Prostate gland (tissue), 2 donors: ENCODE data around the gene RAET1E. TPM values are rescaled to one million over a fixed set of nuclear protein-coding genes. Genes with fewer than 3 reads are reported as not detected.
"Not testable (repeated sequence)": the region's sequence is repeated elsewhere in the genome, so short reads cannot be mapped to it uniquely, and the experiment has no call there.

Source experiments
- DNase-seq: peaks from one replicate; pipeline ENCODE4 v3.0.0-alpha.2; 2019; ENCODE audit warnings: low spot score
- H3K27ac ChIP-seq, 2 donors: fragments of 200-600 bp; sonication (generic); 2 replicates each; pipeline ENCODE4 v1.5.1; 2017 to 2019
- H3K27me3 ChIP-seq: fragments of 200-600 bp; sonication (generic); replicated peaks from 2 replicates; pipeline ENCODE4 v1.5.1; 2019; ENCODE audit not compliant: insufficient read depth
- H3K36me3 ChIP-seq, 2 donors: fragments of 200-600 bp; sonication (generic); 1 replicate in 1 of 2; 2 replicates in 1 of 2; pipeline versions ENCODE4 v1.5.1 to v1.8.1; 2017 to 2019
- H3K4me1 ChIP-seq: fragments of 200-600 bp; sonication (generic); replicated peaks from 2 replicates; pipeline ENCODE4 v1.5.1; 2019
- H3K4me3 ChIP-seq, 2 donors: fragments of 200-600 bp; sonication (generic); 2 replicates each; pipeline ENCODE4 v1.5.1; 2017 to 2019
- H3K9me3 ChIP-seq: fragments of 200-600 bp; sonication (generic); 2 replicates; pipeline ENCODE4 v1.5.1; 2017
- POLR2A ChIP-seq: fragments of 450-650 bp; IDR thresholded peaks from one replicate; pipeline ENCODE4 v1.6.1; 2016; ENCODE audit warnings: antibody characterized with exemption, mild to moderate bottlenecking
- POLR2AphosphoS5 ChIP-seq: sonication (generic); formaldehyde crosslinking; IDR thresholded peaks from one replicate; pipeline ENCODE4 v1.6.1; 2017; ENCODE audit warnings: antibody characterized with exemption
- WGBS: methylation state at CpG from one replicate; pipeline ENCODE4 v1.1.5; 2018; 5-methylcytosine and 5-hydroxymethylcytosine counted together
- intact Hi-C: fragments of 100-400 bp; cut with DNase I; formaldehyde crosslinking; loops from one replicate; pipeline ENCODE4 v1.14.2; 2022
- total RNA-seq, 2 donors: library from RNA; depleted of rRNA; stranded (reverse); fragments of >200 nt; gene quantifications; one replicate each; pipeline ENCODE4 v1.1.0, GENCODE V29; 2016
- TF ChIP-seq, protein P1 (sequence below), 4 experiments: fragments of 200-600 bp in 2 of 4; fragments of 450-650 bp in 2 of 4; sonication (generic) in 2 of 4; IDR thresholded peaks; 1 replicate in 3 of 4; 2 replicates in 1 of 4; pipeline ENCODE4 v1.5.1; 2016 to 2019; ENCODE audit warnings: antibody characterized with exemption in 4 of 4, mild to moderate bottlenecking in 2 of 4, moderate library complexity in 2 of 4

Gene RAET1E
- total RNA-seq, 2 donors from 2014 or later: 0.23 to 0.77 TPM

DNA sequence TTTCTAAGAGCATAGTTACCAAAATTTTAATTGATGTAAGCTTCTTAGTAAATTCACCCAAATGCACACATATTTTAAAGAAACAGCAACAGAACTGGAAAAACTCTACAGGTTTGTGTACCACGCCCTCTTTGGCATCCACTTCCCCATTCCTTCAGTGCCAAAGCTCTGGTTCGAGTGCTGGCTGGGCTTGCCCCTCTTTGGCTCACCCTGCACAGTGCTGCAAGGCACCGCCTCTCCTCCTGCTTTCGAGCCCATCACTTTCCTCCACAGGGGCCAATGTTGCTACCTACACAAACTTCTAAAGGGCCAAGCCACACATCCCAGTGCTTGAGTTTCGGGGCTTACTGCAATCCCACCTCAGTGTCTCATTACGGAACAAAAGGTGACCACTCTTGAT, 43.4 kb downstream of the RAET1E start:
- Histone ChIP-seq H3K4me3 (no peak overlapping the region), H3K9me3 (no peaks in the 10 kb centered on the region), H3K4me1 (peaks cover 13% of the 10 kb centered on the region), H3K27me3 (no peaks in the 10 kb centered on the region), H3K27ac (peak overlapping the region in 1 of 2 donors; percentile 18), H3K36me3 (peaks cover 0 to 3% of the 10 kb centered on the region in 2 donors)
- DNase-seq: no peak
- intact Hi-C loops: no loop called here
- no peak for TF ChIP-seq POLR2A
- TF ChIP-seq, protein P1, sequence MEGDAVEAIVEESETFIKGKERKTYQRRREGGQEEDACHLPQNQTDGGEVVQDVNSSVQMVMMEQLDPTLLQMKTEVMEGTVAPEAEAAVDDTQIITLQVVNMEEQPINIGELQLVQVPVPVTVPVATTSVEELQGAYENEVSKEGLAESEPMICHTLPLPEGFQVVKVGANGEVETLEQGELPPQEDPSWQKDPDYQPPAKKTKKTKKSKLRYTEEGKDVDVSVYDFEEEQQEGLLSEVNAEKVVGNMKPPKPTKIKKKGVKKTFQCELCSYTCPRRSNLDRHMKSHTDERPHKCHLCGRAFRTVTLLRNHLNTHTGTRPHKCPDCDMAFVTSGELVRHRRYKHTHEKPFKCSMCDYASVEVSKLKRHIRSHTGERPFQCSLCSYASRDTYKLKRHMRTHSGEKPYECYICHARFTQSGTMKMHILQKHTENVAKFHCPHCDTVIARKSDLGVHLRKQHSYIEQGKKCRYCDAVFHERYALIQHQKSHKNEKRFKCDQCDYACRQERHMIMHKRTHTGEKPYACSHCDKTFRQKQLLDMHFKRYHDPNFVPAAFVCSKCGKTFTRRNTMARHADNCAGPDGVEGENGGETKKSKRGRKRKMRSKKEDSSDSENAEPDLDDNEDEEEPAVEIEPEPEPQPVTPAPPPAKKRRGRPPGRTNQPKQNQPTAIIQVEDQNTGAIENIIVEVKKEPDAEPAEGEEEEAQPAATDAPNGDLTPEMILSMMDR (IDR thresholded peaks at IDR 0.05): no peak
- TF ChIP-seq POLR2AphosphoS5: no peak
- WGBS: 58% methylated on average over 6 of the region's 6 CpGs

DNA sequence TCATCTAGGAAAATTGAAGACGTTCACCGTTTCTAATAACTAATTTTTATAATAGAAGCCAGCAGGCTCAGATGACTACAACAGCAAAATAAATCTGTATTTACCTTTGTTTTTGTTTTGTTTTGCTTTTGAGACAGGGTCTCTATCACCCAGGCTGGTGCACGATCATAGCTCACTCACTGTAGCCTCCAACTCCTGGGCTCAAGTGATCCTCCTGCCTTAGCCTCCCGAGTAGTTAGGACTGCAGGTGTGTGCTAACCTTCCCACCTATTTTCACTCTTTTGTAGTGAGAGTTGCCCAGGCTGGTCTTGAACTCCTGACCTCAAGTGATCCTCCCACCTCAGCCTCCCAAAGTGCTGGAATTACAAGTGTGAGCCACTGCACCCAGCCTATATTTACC, 43.9 kb downstream of the RAET1E start:
- Histone ChIP-seq H3K27ac (peak overlapping the region; percentile 7 to 18), H3K4me1 (peaks cover 13% of the 10 kb centered on the region)
- H3K27me3 ChIP-seq, intact Hi-C loops, H3K36me3 ChIP-seq, H3K9me3 ChIP-seq, DNase-seq, H3K4me3 ChIP-seq: not testable (repeated sequence)
- 85% methylated on average over 4 of the region's 4 CpGs for WGBS

DNA sequence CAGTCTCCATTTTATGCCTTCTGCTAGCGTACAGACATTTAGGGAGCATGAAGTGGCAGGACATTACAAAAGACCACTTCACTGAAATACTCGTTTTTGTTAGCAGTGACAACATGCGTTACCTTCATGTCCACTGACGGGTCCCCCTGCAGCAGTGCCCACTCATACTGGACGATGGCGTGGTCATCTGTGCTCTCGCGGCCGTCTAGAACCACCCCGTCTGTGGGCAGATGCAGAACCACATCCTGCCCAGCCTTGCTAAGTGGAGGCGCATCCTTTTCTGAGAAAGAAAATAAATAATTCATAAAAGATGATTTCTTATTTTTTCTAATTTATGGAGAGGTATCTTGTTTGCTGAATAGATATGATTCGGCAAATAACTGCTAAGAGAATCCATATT, 45.0 kb downstream of the RAET1E start:
- Histone ChIP-seq H3K27ac (no peak overlapping the region), H3K27me3 (no peaks in the 10 kb centered on the region), H3K9me3 (no peaks in the 10 kb centered on the region), H3K4me1 (peaks cover 8% of the 10 kb centered on the region), H3K4me3 (no peak overlapping the region), H3K36me3 (peaks cover 0 to 3% of the 10 kb centered on the region in 2 donors)
- 91% methylated on average over 12 of the region's 12 CpGs for WGBS
- TF ChIP-seq POLR2A: no peak
- TF ChIP-seq, protein P1 (IDR thresholded peaks at IDR 0.05): no peak
- intact Hi-C loops: no loop called here
- DNase-seq: no peak

DNA sequence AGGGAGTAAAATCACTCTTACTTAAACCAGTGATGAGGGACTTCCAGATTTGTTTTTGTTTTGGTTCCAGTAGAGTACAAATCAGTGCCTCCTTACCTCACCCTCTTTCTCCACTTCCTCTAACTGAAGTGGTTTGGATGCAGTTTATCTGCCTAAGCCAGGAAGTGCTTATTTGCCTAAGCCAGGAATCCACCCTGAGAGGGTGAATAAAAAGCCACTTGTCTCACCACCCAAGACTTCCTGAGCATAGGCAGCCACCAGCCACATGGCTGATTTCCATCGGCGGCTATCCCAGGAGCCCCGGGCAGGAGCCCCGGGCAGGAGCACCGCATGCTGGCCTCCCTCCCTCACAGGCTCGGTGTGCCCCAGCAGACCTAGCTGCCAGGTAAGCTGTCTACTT, 45.7 kb downstream of the RAET1E start:
- no peaks in the 10 kb centered on the region for H3K9me3 ChIP-seq
- intact Hi-C loops: no loop called here
- H3K4me3 ChIP-seq: no peak overlapping the region
- no peaks in the 10 kb centered on the region for H3K27me3 ChIP-seq
- no peak for DNase-seq
- H3K36me3 ChIP-seq: peaks cover 0 to 3% of the 10 kb centered on the region in 2 donors
- H3K27ac ChIP-seq: no peak overlapping the region
- WGBS: 64% methylated on average over 6 of the region's 6 CpGs
- H3K4me1 ChIP-seq: peaks cover 8% of the 10 kb centered on the region
- TF ChIP-seq, protein P1 (IDR thresholded peaks at IDR 0.05): no peak
- TF ChIP-seq POLR2A (no peak), POLR2AphosphoS5 (no peak)

DNA sequence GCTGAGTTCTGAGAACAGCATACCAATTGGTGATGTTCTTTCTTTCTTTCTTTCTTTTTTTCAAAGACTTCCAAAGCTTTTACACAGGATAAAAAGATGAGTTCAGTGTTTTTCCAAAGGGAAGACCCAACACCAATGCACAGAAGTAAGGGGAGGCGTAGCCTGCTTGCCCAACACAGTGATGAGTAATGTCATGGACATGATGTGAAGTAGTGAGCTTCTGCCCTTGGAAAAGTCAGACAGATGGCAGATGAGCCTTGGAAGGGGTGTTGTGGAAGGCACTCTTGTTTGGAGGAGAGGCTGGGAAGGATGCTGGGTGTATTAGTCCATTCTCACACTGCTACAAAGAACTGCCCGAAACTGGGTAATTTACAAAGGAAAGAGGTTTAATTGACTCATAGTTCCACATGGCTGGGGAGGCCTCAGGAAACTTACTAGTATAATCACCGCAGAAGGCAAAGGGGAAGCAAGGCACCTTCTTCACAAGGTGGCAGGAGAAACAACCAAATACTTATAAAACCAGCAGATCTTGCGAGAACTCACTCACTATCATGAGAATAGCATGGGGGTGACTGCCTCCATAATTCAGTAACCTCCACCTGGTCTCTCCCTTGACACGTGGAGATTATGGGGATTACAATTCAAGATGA, 46.3 kb downstream of the RAET1E start:
- peaks cover 12% of the 10 kb centered on the region for H3K4me1 ChIP-seq
- WGBS: 90% methylated on average over 5 of the region's 5 CpGs

DNA sequence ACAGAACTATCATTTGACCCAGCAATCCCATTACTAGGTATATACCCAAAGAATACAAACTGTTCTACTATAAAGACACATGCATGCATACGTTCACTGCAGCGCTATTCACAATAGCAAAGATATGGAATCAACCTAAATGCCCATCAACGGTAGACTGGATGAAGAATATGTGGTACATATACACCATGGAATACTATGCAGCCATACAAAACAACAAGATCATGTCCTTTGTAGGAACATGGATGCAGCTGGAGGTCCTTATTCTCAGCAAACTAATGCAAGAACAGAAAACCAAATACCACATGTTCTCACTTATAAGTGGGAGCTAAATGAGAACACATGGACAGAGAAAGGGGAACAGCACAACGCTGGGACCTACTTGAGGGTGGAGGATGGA, 49.6 kb downstream of the RAET1E start:
- intact Hi-C loops, H3K27me3 ChIP-seq, DNase-seq, H3K27ac ChIP-seq, H3K36me3 ChIP-seq, H3K9me3 ChIP-seq, H3K4me1 ChIP-seq, H3K4me3 ChIP-seq: not testable (repeated sequence)
- WGBS: 85% methylated on average over 4 of the region's 4 CpGs

More for the DNA sequence above, 46.3 kb downstream of the RAET1E start:
- H3K27ac ChIP-seq: no peak overlapping the region
- TF ChIP-seq, protein P1 (IDR thresholded peaks at IDR 0.05): no peak
- TF ChIP-seq POLR2AphosphoS5 (no peak), POLR2A (no peak)
- H3K27me3 ChIP-seq: no peaks in the 10 kb centered on the region
- no peak overlapping the region for H3K4me3 ChIP-seq
- no peak for DNase-seq
- intact Hi-C loops: no loop called here
- H3K36me3 ChIP-seq: peaks cover 0 to 3% of the 10 kb centered on the region in 2 donors
- H3K9me3 ChIP-seq: no peaks in the 10 kb centered on the region
